DMS79 treated with DMSO at 0.1 percent for 48 hours (cell line): Measurements from ENCODE around the gene SLC48A1.
"Not testable (repeated sequence)": the region's sequence is repeated elsewhere in the genome, so short reads cannot be mapped to it uniquely, and the experiment has no call there.

ENCODE experiments used
- DNase-seq: peaks from one replicate; lab custom pipeline; 2025; lab: John Stamatoyannopoulos, UW

SLC48A1 gene

GRCh38 chr12:47811581-47812484 lies 38.8 kb downstream of the SLC48A1 start:
- no peak for DNase-seq

- DNase-seq = no peak
These were observed 39.9 kb downstream of the SLC48A1 start for GRCh38 chr12:47812797-47813510.

- no peak for DNase-seq
These were observed 40.6 kb downstream of the SLC48A1 start for GRCh38 chr12:47813511-47814196.

GRCh38 chr12:47814539-47815170 lies 41.6 kb downstream of the SLC48A1 start:
- DNase-seq = no peak

- DNase-seq = not testable (repeated sequence)
These were observed 42.4 kb downstream of the SLC48A1 start for GRCh38 chr12:47815447-47815846.

GRCh38 chr12:47816403-47817271 lies 43.6 kb downstream of the SLC48A1 start:
- no peak for DNase-seq

GRCh38 chr12:47817272-47818006 lies 44.4 kb downstream of the SLC48A1 start:
- no peak for DNase-seq

GRCh38 chr12:47818007-47818376 lies 45.0 kb downstream of the SLC48A1 start:
- no peak for DNase-seq

- no peak for DNase-seq
These were observed 45.6 kb downstream of the SLC48A1 start for GRCh38 chr12:47818467-47819137.

- peak; percentile 16 for DNase-seq
These were observed 46.3 kb downstream of the SLC48A1 start for GRCh38 chr12:47819138-47819895.

GRCh38 chr12:47819896-47820630 lies 47.0 kb downstream of the SLC48A1 start, which contains the start of gene HDAC7:
TSS of gene HDAC7 (minus strand) at chr12:47819903. CDS start at chr12:47819785, 118 bp downstream.
- DNase-seq = peak; percentile 51

GRCh38 chr12:47820631-47821345 lies 47.8 kb downstream of the SLC48A1 start:
- no peak for DNase-seq

GRCh38 chr12:47821346-47821706 lies 48.3 kb downstream of the SLC48A1 start:
- no peak for DNase-seq

- DNase-seq = no peak
These were observed 49.4 kb downstream of the SLC48A1 start for GRCh38 chr12:47822401-47822800.

- DNase-seq = no peak
These were observed 49.8 kb downstream of the SLC48A1 start for GRCh38 chr12:47822863-47823262.

GRCh38 chr12:47823422-47824086 lies 50.5 kb downstream of the SLC48A1 start:
- DNase-seq = no peak

- DNase-seq = no peak
These were observed 51.2 kb downstream of the SLC48A1 start for GRCh38 chr12:47824198-47824597.
